ENCODE measurements around the gene KCTD20.
"Not testable (repeated sequence)": the region's sequence is repeated elsewhere in the genome, so short reads cannot be mapped to it uniquely, and the experiment has no call there.

KCTD20 gene

GRCh38 chr6:36445621-36446020 is 2.8 kb downstream of the KCTD20 start:
- DNase-seq: no peak

GRCh38 chr6:36449173-36449572 is 6.4 kb downstream of the KCTD20 start:
- not testable (repeated sequence) for DNase-seq

- not testable (repeated sequence) for DNase-seq
Observed at GRCh38 chr6:36452897-36453296, 10.1 kb downstream of the KCTD20 start.

GRCh38 chr6:36455486-36456027 is 12.8 kb downstream of the KCTD20 start:
- no peak for DNase-seq

GRCh38 chr6:36459501-36459900 is 16.7 kb downstream of the KCTD20 start:
- no peak for DNase-seq

- no peak for DNase-seq
Observed at GRCh38 chr6:36460916-36461315, 18.1 kb downstream of the KCTD20 start.

- DNase-seq: no peak
Observed at GRCh38 chr6:36461646-36462045, 18.8 kb downstream of the KCTD20 start.

GRCh38 chr6:36463676-36464075 is 20.9 kb downstream of the KCTD20 start:
- DNase-seq: no peak

GRCh38 chr6:36464233-36464632 is 21.4 kb downstream of the KCTD20 start:
- no peak for DNase-seq

- DNase-seq: no peak
Observed at GRCh38 chr6:36467625-36468024, 24.8 kb downstream of the KCTD20 start.

GRCh38 chr6:36469148-36469661 is 26.4 kb downstream of the KCTD20 start:
- DNase-seq: no peak

GRCh38 chr6:36469946-36470345 is 27.1 kb downstream of the KCTD20 start:
- DNase-seq: no peak

- no peak for DNase-seq
Observed at GRCh38 chr6:36478051-36478526, 35.3 kb downstream of the KCTD20 start.

- DNase-seq: no peak
Observed at GRCh38 chr6:36479256-36479655, 36.5 kb downstream of the KCTD20 start.

GRCh38 chr6:36483326-36483725 is 40.5 kb downstream of the KCTD20 start:
- not testable (repeated sequence) for DNase-seq

- no peak for DNase-seq
Observed at GRCh38 chr6:36484736-36485135, 41.9 kb downstream of the KCTD20 start.

- DNase-seq: no peak
Observed at GRCh38 chr6:36487698-36488097, 44.9 kb downstream of the KCTD20 start.

GRCh38 chr6:36488221-36488620 is 45.4 kb downstream of the KCTD20 start:
- no peak for DNase-seq

- DNase-seq: no peak
Observed at GRCh38 chr6:36489426-36489825, 46.6 kb downstream of the KCTD20 start.

GRCh38 chr6:36491378-36491965 is 48.7 kb downstream of the KCTD20 start:
- DNase-seq: no peak

GRCh38 chr6:36492092-36492491 is 49.3 kb downstream of the KCTD20 start:
- no peak for DNase-seq

- DNase-seq: no peak
Observed at GRCh38 chr6:36492621-36493020, 49.8 kb downstream of the KCTD20 start.

GRCh38 chr6:36493319-36493718 is 50.5 kb downstream of the KCTD20 start:
- DNase-seq: no peak

- DNase-seq: no peak
Observed at GRCh38 chr6:36493859-36494258, 51.1 kb downstream of the KCTD20 start.

- no peak for DNase-seq
Observed at GRCh38 chr6:36495086-36495485, 52.3 kb downstream of the KCTD20 start.
